Measurements from ENCODE around the gene CTNNA1.

Gene CTNNA1

GRCh38 chr5:138937392-138938387 is 184.5 kb downstream of the CTNNA1 start:
- DNase-seq (ENCODE audit: low spot score) = no peak
- in situ Hi-C loops (cut with MboI; ENCODE audit: low pct_unique_long_range_greater_than_20kb, low sequenced_read_pairs, unreplicated experiment) = no loop called here
- TF ChIP-seq, protein P1, sequence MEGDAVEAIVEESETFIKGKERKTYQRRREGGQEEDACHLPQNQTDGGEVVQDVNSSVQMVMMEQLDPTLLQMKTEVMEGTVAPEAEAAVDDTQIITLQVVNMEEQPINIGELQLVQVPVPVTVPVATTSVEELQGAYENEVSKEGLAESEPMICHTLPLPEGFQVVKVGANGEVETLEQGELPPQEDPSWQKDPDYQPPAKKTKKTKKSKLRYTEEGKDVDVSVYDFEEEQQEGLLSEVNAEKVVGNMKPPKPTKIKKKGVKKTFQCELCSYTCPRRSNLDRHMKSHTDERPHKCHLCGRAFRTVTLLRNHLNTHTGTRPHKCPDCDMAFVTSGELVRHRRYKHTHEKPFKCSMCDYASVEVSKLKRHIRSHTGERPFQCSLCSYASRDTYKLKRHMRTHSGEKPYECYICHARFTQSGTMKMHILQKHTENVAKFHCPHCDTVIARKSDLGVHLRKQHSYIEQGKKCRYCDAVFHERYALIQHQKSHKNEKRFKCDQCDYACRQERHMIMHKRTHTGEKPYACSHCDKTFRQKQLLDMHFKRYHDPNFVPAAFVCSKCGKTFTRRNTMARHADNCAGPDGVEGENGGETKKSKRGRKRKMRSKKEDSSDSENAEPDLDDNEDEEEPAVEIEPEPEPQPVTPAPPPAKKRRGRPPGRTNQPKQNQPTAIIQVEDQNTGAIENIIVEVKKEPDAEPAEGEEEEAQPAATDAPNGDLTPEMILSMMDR (IDR thresholded peaks at IDR 0.05; ENCODE audit: extremely low read depth, insufficient read depth, missing control alignments) = no peak

DNA sequence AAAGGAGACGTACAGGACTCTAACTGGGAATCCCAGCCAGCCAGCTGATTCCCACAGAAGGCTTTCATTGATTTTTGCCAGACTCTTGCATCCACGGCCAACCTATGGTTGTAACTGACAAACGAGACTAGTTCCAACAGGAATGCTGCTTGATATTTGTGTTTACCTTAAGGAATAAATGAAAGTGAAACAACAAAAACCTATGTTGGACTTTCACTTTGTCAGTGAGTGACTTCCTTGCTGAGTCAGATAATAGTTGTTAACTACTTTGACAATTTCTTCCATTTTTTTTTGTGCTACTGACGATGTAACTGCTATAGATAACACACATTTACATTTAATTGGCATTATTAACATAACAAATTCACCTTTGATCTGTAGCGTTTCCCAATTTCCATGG is 185.3 kb downstream of the CTNNA1 start:
- no peak for DNase-seq (ENCODE audit: low spot score)
- in situ Hi-C loops (cut with MboI; ENCODE audit: low pct_unique_long_range_greater_than_20kb, low sequenced_read_pairs, unreplicated experiment) = no loop called here
- TF ChIP-seq, protein P1 (IDR thresholded peaks at IDR 0.05; ENCODE audit: extremely low read depth, insufficient read depth, missing control alignments) = no peak

DNA sequence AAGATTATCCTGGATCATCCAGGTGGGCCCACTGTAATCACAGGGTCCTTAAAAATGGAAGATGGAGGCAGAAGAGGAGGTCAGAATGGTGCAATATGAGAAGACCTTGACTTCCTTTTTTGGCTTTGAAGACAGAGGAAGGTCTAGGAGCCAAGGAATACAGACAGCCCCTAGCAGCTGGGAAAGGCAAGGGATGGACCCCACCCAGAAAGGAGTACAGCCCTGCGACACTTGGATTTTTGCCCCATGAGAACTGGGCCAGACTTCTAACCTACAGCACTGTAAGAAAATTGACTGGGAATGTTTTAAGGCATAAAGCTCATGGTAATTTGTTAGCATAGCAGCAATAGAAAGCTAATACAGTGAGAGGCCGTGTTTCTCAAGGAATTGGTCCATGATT is 188.8 kb downstream of the CTNNA1 start:
- no peak for DNase-seq (ENCODE audit: low spot score)
- in situ Hi-C loops (cut with MboI; ENCODE audit: low pct_unique_long_range_greater_than_20kb, low sequenced_read_pairs, unreplicated experiment) = no loop called here
- TF ChIP-seq, protein P1 (IDR thresholded peaks at IDR 0.05; ENCODE audit: extremely low read depth, insufficient read depth, missing control alignments) = no peak

DNA sequence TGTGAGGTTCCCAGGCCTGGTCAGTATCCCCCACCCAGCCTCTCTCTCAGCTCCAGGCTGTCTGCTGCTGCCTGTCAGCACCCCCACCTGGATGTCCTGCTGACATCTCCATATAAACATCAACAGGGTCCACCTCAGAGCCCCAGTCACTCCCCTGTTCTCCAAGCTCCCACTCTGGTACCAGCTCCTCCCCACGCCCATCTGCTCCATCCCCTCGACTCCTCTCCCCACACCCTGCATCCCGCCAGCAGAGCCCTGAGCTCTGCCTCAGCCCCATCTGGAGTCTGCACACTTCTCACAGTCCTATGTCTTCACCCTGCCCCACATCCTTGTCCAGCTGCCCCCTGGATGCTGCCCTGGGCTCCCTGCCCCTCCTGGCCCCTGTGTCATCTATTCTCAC is 189.6 kb downstream of the CTNNA1 start:
- DNase-seq (ENCODE audit: low spot score) = no peak
- in situ Hi-C loops (cut with MboI; ENCODE audit: low pct_unique_long_range_greater_than_20kb, low sequenced_read_pairs, unreplicated experiment) = no loop called here
- TF ChIP-seq, protein P1 (IDR thresholded peaks at IDR 0.05; ENCODE audit: extremely low read depth, insufficient read depth, missing control alignments) = no peak

- TF ChIP-seq, protein P1 (IDR thresholded peaks at IDR 0.05; ENCODE audit: extremely low read depth, insufficient read depth, missing control alignments) = no peak
- in situ Hi-C loops (cut with MboI; ENCODE audit: low pct_unique_long_range_greater_than_20kb, low sequenced_read_pairs, unreplicated experiment) = no loop called here
- no peak for DNase-seq (ENCODE audit: low spot score)
Measured at GRCh38 chr5:138943599-138944173, 190.5 kb downstream of the CTNNA1 start.

DNA sequence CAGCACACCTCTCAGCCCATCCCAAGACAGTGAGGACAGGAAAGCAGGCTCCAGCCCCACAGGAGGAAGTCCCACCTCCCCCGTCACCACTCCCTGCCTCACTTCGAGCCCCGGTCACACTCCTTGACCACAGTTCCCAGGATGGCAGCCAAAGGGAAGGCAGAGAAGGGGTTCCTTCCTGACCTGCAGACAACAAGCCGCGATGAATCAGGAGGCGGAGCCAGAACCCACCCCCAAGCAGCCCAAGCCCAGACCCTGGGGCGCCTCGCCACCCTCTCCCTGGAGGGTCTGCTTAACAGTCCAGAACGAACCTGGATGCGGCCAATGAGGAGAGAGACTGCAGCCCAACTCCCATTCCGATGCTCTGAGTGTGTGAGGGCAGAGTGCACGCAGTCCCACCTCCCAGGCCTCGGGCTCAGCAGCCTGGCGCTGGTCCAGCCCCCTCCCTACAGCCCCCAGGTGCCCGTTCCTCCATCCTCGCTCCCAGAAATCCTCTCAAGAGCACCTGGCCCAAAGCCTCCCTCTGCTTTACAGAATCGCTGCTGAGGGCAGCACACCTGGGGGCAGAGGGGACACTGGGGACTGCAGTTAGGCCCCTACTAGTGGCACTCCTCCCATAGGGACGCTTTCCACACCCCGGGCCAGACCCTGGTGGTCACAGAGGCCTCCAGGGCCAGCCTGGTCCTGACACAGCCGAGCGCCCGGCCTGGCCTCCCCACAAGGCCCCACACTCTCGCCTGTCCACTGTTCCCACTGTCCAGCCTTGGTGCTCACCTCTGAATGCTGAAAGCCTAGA is 191.5 kb downstream of the CTNNA1 start:
- TF ChIP-seq, protein P1 (IDR thresholded peaks at IDR 0.05; ENCODE audit: extremely low read depth, insufficient read depth, missing control alignments) = no peak
- no peak for DNase-seq (ENCODE audit: low spot score)
- in situ Hi-C loops (cut with MboI; ENCODE audit: low pct_unique_long_range_greater_than_20kb, low sequenced_read_pairs, unreplicated experiment) = no loop called here

Data from GM13977 (cell line).